Measurements from ENCODE around the gene FBXO34.

The FBXO34 gene

DNA sequence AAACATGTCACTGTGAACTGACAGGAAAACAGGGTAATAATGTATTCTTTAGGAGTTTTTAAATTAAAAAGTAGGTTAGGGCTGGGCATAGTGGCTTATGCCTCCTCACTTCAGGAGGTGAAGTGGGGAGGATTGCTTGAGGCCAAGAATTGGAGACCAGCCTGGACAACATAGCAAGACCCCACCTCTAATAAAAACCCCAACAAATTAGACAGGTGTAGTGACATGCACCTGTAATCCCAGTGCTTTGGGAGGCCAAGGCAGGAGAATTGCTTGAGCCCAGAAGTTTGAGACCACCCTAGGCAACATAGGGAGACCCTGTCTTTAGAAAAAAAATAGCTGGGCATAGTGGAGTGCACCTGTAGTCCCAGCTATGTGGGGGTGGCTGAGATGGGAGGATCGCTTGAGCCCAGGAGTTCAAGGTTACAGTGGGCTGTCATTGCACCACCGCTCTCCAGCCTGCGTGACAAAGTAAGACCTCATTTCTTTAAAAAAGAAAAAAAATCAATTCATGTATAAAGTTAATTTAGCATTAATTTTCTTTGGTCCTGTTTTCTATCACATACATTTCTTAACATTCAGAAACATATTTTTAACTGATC is 20.4 kb downstream of the FBXO34 start:
- in situ Hi-C loops (cut with HindIII; ENCODE audit: low sequenced_read_pairs) = no loop called here
- DNase-seq (ENCODE audit: low read depth) = no peak
- no peak overlapping the region for H3K4me3 ChIP-seq (ENCODE audit: low read depth, low read length)
- TF ChIP-seq, protein P1, sequence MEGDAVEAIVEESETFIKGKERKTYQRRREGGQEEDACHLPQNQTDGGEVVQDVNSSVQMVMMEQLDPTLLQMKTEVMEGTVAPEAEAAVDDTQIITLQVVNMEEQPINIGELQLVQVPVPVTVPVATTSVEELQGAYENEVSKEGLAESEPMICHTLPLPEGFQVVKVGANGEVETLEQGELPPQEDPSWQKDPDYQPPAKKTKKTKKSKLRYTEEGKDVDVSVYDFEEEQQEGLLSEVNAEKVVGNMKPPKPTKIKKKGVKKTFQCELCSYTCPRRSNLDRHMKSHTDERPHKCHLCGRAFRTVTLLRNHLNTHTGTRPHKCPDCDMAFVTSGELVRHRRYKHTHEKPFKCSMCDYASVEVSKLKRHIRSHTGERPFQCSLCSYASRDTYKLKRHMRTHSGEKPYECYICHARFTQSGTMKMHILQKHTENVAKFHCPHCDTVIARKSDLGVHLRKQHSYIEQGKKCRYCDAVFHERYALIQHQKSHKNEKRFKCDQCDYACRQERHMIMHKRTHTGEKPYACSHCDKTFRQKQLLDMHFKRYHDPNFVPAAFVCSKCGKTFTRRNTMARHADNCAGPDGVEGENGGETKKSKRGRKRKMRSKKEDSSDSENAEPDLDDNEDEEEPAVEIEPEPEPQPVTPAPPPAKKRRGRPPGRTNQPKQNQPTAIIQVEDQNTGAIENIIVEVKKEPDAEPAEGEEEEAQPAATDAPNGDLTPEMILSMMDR (IDR thresholded peaks at IDR 0.05; ENCODE audit: low read depth, low read length, missing control alignments) = no peak

DNA sequence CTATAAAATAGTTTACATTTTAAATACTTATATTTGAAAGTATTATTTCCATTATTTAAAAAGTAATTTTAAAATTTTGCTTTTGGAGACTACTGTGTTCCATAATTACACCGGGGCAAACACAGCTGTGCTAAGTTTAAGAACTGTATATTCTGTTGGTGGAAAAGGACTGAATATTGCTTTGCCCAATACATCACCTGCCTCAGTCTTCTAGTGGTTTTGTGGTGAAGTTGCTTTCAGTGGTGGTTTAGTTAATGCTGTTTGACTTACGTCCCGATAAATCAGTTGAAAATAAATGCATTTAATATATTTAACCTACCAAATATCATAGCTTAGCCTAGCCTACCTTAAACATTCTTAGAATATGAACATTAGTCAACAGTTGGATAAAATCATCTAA is 23.4 kb downstream of the FBXO34 start:
- TF ChIP-seq, protein P1 (IDR thresholded peaks at IDR 0.05; ENCODE audit: low read depth, low read length, missing control alignments) = no peak

DNA sequence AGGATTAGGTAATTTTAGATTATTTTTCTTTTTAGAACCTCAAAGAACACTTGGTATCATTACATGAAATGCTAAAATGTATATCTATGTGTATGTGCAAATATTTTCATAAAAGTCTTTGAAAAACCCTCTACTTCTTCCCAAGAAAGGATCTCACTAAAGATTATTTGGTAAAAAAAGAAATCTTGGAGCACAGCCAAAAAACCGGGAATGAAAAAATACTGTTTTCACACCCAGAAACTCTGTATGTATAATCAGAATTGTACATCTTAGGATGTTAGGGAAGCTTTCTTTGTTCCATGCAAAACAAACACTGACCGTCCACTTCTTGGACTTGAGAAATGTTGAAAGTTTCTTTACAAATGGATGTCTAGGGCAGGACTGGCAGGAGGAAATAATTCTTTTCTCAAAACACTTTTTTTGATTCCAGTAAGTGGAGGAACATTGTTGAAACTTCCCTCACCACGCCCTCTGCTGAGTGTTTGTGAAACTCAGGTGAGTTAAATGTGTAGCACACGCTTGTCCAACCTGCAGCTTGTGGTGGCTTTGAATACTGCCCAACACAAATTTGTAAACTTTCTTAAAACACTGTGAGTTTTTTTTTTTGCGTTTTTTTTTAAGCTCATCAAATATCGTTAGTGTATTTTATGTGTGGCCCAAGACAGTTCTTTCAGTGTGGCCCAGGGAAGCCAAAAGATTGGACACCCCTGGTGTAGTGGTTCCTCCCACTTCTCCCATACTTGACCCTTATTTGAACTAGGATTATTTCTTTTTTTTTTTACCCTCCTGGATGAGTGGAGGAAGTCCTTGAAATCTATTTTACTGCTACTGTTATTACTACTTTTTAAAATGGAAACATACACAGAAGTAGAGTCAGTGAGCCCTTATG is 26.6 kb downstream of the FBXO34 start:
- no peak for DNase-seq (ENCODE audit: low read depth)
- H3K4me3 ChIP-seq (ENCODE audit: low read depth, low read length) = no peak overlapping the region
- TF ChIP-seq, protein P1 (IDR thresholded peaks at IDR 0.05; ENCODE audit: low read depth, low read length, missing control alignments) = no peak
- in situ Hi-C loops (cut with HindIII; ENCODE audit: low sequenced_read_pairs) = no loop called here

More for the DNA sequence above, 23.4 kb downstream of the FBXO34 start:
- DNase-seq (ENCODE audit: low read depth) = no peak
- H3K4me3 ChIP-seq (ENCODE audit: low read depth, low read length) = no peak overlapping the region
- in situ Hi-C loops (cut with HindIII; ENCODE audit: low sequenced_read_pairs) = no loop called here

DNA sequence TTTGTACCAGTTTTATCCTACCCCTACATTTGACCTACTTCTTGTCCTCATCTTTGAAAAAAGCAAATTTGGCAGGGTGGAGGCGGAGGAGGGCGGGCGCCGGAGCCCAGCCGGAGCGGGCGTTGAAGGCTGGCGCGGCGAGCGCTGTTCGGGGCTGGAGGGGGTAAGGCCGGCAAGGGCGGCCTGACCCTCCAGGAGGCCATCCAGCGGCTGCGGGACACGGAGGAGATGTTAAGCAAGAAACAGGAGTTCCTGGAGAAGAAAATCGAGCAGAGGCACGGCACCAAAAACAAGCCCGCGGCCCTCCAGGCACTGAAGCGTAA is 27.2 kb downstream of the FBXO34 start:
- no peak for DNase-seq (ENCODE audit: low read depth)
- in situ Hi-C loops (cut with HindIII; ENCODE audit: low sequenced_read_pairs) = no loop called here
- no peak overlapping the region for H3K4me3 ChIP-seq (ENCODE audit: low read depth, low read length)
- TF ChIP-seq, protein P1 (IDR thresholded peaks at IDR 0.05; ENCODE audit: low read depth, low read length, missing control alignments) = no peak

DNA sequence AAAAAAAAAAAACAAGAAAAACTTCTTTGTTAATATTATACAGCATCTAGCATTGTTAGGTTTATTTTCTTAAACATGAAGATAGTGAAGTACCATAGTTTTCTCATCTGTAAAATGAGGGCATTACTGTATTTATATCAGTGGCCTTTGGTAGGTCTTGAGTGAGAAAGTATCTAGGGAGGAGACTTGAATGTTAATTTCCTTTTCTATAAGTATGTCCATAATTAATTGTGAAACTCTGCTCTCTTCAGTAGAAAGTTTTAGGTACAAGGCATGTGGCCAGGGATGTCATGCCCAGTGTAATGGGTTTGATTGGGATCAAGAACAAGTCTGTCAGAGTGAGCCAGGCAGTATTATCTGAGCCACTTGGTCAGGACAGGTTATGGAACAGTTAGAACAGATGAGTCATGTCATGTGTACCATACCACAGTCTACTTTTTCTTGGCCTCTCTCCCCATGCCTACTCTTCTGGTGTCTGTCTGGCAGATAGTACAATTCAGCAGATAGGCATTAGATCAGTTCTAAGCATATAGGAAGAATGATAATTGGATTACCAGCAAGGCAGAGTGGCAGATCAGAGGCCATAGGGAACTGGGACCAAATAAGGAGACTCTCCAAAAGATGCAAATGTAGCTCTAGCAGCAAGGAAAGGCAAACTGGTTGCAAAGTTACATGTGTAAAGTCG is 30.4 kb downstream of the FBXO34 start:
- TF ChIP-seq, protein P1 (IDR thresholded peaks at IDR 0.05; ENCODE audit: low read depth, low read length, missing control alignments) = no peak
- in situ Hi-C loops (cut with HindIII; ENCODE audit: low sequenced_read_pairs) = no loop called here
- no peak overlapping the region for H3K4me3 ChIP-seq (ENCODE audit: low read depth, low read length)
- peak; percentile 4 for DNase-seq (ENCODE audit: low read depth)

DNA sequence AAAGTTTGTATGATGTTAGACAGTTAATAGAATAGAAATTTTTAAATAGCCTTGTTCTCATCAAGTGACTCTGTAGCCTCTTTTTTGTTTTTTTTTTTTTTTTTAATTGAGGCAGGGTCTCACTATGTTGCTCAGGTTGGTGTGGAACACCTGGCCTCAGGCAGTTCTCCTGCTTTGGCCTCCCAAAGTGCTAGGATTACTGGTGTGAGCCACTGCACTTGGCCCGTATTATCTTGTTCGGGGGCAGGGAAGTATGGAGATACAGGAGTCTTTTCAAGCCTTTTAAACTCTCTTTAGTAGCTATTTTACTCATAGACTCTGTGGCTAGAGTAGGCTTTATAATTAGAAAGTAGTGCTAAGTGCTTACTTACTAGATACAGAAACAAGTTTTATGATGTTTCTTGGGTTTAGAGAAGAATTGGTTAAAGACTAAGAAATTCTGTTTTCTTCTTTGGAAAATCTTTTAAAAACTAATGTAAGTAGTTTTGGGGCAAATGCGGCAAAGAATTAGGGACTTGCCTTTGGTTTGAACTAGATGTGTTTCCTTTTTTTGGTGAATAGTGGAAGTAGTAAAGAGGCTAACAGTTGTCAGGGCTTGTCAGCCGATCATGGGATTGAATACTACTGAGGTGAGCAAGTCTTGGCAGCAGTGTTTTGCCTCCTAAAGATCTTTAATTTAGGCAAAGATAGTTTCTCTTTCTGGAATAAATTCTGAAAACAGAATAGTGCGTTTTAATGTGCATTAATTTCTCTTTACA is 31.3 kb downstream of the FBXO34 start:
- DNase-seq (ENCODE audit: low read depth) = no peak
- H3K4me3 ChIP-seq (ENCODE audit: low read depth, low read length) = no peak overlapping the region
- in situ Hi-C loops (cut with HindIII; ENCODE audit: low sequenced_read_pairs) = no loop called here
- TF ChIP-seq, protein P1 (IDR thresholded peaks at IDR 0.05; ENCODE audit: low read depth, low read length, missing control alignments) = no peak

All from astrocyte of the cerebellum (primary cell).